WTC11 (cell line): ENCODE measurements around the gene KDM3B. TPM values are rescaled to one million over a fixed set of nuclear protein-coding genes. Genes with fewer than 3 reads are reported as not detected.

Experiments used
- ATAC-seq: fragments of 200-7000 bp; cut with Tn5 transposase; 2 replicates; pipeline ENCODE4 v1.10.0; 2021; ENCODE audit warnings: mild to moderate bottlenecking, moderate library complexity
- CTCF ChIA-PET: fragments of 300-600 bp; sonication (Branson Sonifier 250); formaldehyde crosslinking; loops from one replicate; lab custom pipeline; 2021; ENCODE audit warnings: antibody characterized with exemption; lab: Charles Lee
- POLR2A ChIA-PET: fragments of 350-600 bp; sonication (Branson Sonifier 250); formaldehyde crosslinking; loops from one replicate; lab custom pipeline; 2021; ENCODE audit warnings: antibody characterized with exemption; lab: Charles Lee
- DNase-seq: peaks from one replicate; pipeline ENCODE4 v3.0.0; 2021; ENCODE audit warnings: low spot score
- H3K27ac Mint-ChIP-seq: 2 replicates; pipeline ENCODE4 v1.8.0; 2021; ENCODE audit warnings: mixed read lengths
- H3K27me3 Mint-ChIP-seq: 2 replicates; pipeline ENCODE4 v1.8.0; 2021; ENCODE audit warnings: low read depth, mild to moderate bottlenecking, moderate library complexity, mixed read lengths
- H3K36me3 Mint-ChIP-seq: 2 replicates; pipeline ENCODE4 v1.8.0; 2021; ENCODE audit warnings: mixed read lengths
- H3K4me1 Mint-ChIP-seq: 2 replicates; pipeline ENCODE4 v1.8.0; 2022; ENCODE audit warnings: mixed read lengths
- H3K4me3 Mint-ChIP-seq: 2 replicates; pipeline ENCODE4 v1.8.0; 2021; ENCODE audit warnings: mild to moderate bottlenecking, moderate library complexity, mixed read lengths
- H3K9me3 Mint-ChIP-seq: 2 replicates; pipeline ENCODE4 v1.8.0; 2021; ENCODE audit warnings: mixed read lengths
- AFF4 ChIP-seq: sonication (generic); formaldehyde crosslinking; IDR thresholded peaks from 2 replicates; pipeline ENCODE4 v1.8.1; 2023; ENCODE audit warnings: mild to moderate bottlenecking, missing genetic modification reagents, borderline replicate concordance
- ATF3 ChIP-seq: sonication (generic); formaldehyde crosslinking; conservative IDR thresholded peaks from 2 replicates; pipeline ENCODE4 v1.8.1; 2022; ENCODE audit warnings: mild to moderate bottlenecking, missing genetic modification reagents
- CBFB ChIP-seq: sonication (generic); formaldehyde crosslinking; IDR thresholded peaks from 2 replicates; pipeline ENCODE4 v1.8.1; 2022; ENCODE audit warnings: mild to moderate bottlenecking, low read depth, missing genetic modification reagents
- E2F4 ChIP-seq: sonication (generic); formaldehyde crosslinking; IDR thresholded peaks from 2 replicates; pipeline ENCODE4 v1.8.1; 2022; ENCODE audit warnings: low read depth, mild to moderate bottlenecking, moderate library complexity, missing genetic modification reagents, borderline replicate concordance
- GTF2I ChIP-seq: fragments of 250-450 bp; sonication (Bioruptor Pico); conservative IDR thresholded peaks from 2 replicates; pipeline ENCODE4 v1.4.0; 2021; ENCODE audit warnings: mild to moderate bottlenecking
- HMGA2 ChIP-seq: fragments of 250-450 bp; sonication (Bioruptor Pico); IDR thresholded peaks from 2 replicates; pipeline ENCODE4 v1.4.0; 2021; ENCODE audit warnings: mild to moderate bottlenecking, moderate library complexity
- IRF1 ChIP-seq: sonication (generic); formaldehyde crosslinking; IDR thresholded peaks from 2 replicates; pipeline ENCODE4 v1.8.0; 2023; ENCODE audit warnings: missing genetic modification reagents
- JUN ChIP-seq: sonication (generic); formaldehyde crosslinking; IDR thresholded peaks from 2 replicates; pipeline ENCODE4 v1.8.0; 2023; ENCODE audit warnings: mild to moderate bottlenecking, missing genetic modification reagents
- MAX ChIP-seq: sonication (generic); formaldehyde crosslinking; IDR thresholded peaks from 2 replicates; pipeline ENCODE4 v1.8.0; 2022; ENCODE audit warnings: mild to moderate bottlenecking, missing genetic modification reagents
- NFATC4 ChIP-seq: fragments of 250-450 bp; sonication (Bioruptor Pico); IDR thresholded peaks from 2 replicates; pipeline ENCODE4 v1.9.0; 2021; ENCODE audit warnings: mild to moderate bottlenecking
- NR3C1 ChIP-seq: sonication (generic); formaldehyde crosslinking; conservative IDR thresholded peaks from 2 replicates; pipeline ENCODE4 v1.8.1; 2023; ENCODE audit warnings: low read depth, mild to moderate bottlenecking, missing genetic modification reagents
- OVOL2 ChIP-seq: fragments of 250-450 bp; sonication (Bioruptor Pico); IDR thresholded peaks from 2 replicates; pipeline ENCODE4 v1.9.0; 2021; ENCODE audit warnings: mild to moderate bottlenecking, borderline replicate concordance
- RELA ChIP-seq: sonication (generic); formaldehyde crosslinking; IDR thresholded peaks from 2 replicates; pipeline ENCODE4 v1.8.1; 2022; ENCODE audit warnings: missing genetic modification reagents, mild to moderate bottlenecking, borderline replicate concordance
- TEAD1 ChIP-seq: sonication (generic); formaldehyde crosslinking; IDR thresholded peaks from 2 replicates; pipeline ENCODE4 v1.8.0; 2022; ENCODE audit warnings: mild to moderate bottlenecking, missing genetic modification reagents
- ZNF138 ChIP-seq: sonication (generic); formaldehyde crosslinking; conservative IDR thresholded peaks from 2 replicates; pipeline ENCODE4 v1.8.1; 2022; ENCODE audit warnings: mild to moderate bottlenecking, moderate library complexity, missing genetic modification reagents
- ZNF219 ChIP-seq: sonication (generic); formaldehyde crosslinking; IDR thresholded peaks from 2 replicates; pipeline ENCODE4 v1.8.0; 2023; ENCODE audit warnings: missing genetic modification reagents, mild to moderate bottlenecking, borderline replicate concordance
- ZNF263 ChIP-seq: sonication (generic); formaldehyde crosslinking; IDR thresholded peaks from 2 replicates; pipeline ENCODE4 v1.8.1; 2022; ENCODE audit warnings: low read depth, mild to moderate bottlenecking, moderate library complexity, missing genetic modification reagents
- total RNA-seq: library from RNA; stranded (reverse); gene quantifications from 3 replicates; pipeline ENCODE4 v1.2.3, GENCODE V29; 2021
- TF ChIP-seq, protein P1 (sequence below): sonication (generic); formaldehyde crosslinking; IDR thresholded peaks from 2 replicates; pipeline ENCODE4 v1.8.1; 2023; ENCODE audit warnings: mild to moderate bottlenecking, moderate library complexity, missing genetic modification reagents
- TF ChIP-seq, protein P2 (sequence below): sonication (generic); formaldehyde crosslinking; IDR thresholded peaks from 2 replicates; pipeline ENCODE4 v1.8.0; 2022; ENCODE audit warnings: mild to moderate bottlenecking, missing genetic modification reagents
- TF ChIP-seq, protein P3 (sequence below): sonication (generic); formaldehyde crosslinking; IDR thresholded peaks from 2 replicates; pipeline ENCODE4 v1.8.0; 2022; ENCODE audit warnings: mild to moderate bottlenecking, missing genetic modification reagents
- TF ChIP-seq, protein P4 (sequence below): sonication (generic); formaldehyde crosslinking; IDR thresholded peaks from 2 replicates; pipeline ENCODE4 v1.8.0; 2022; ENCODE audit warnings: mild to moderate bottlenecking, missing genetic modification reagents

Gene KDM3B
- total RNA-seq, 1 experiment from 2014 or later = 87.9 TPM

DNA sequence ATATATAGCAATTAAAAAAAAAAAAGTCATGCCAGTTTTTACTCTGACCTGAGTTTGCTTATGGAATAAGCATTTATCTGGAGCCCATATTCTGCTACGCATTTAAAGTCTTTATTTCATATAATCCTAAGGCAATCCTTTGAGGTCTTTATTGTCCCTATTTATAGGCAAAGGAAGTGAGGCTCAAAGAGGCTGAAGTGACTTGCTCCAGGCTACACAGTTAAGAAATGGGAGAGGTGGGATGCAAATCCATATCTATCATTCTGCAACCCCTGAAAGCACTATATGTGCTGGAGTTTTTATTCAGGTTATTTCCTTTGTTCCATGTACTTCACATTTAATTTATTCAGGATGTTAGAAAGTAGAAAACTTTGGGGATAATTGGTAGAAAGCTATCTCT is 12.1 kb downstream of the KDM3B start (continued):
- TF ChIP-seq, protein P1, sequence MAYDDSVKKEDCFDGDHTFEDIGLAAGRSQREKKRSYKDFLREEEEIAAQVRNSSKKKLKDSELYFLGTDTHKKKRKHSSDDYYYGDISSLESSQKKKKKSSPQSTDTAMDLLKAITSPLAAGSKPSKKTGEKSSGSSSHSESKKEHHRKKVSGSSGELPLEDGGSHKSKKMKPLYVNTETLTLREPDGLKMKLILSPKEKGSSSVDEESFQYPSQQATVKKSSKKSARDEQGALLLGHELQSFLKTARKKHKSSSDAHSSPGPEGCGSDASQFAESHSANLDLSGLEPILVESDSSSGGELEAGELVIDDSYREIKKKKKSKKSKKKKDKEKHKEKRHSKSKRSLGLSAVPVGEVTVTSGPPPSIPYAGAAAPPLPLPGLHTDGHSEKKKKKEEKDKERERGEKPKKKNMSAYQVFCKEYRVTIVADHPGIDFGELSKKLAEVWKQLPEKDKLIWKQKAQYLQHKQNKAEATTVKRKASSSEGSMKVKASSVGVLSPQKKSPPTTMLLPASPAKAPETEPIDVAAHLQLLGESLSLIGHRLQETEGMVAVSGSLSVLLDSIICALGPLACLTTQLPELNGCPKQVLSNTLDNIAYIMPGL (CRISPR knock-in tag) = no peak
- TF ChIP-seq HMGA2 (CRISPR knock-in tag) = no peak
- no peak for TF ChIP-seq IRF1 (CRISPR knock-in tag)
- TF ChIP-seq RELA (CRISPR knock-in tag) = no peak
- no peak for TF ChIP-seq NFATC4 (CRISPR knock-in tag)

DNA sequence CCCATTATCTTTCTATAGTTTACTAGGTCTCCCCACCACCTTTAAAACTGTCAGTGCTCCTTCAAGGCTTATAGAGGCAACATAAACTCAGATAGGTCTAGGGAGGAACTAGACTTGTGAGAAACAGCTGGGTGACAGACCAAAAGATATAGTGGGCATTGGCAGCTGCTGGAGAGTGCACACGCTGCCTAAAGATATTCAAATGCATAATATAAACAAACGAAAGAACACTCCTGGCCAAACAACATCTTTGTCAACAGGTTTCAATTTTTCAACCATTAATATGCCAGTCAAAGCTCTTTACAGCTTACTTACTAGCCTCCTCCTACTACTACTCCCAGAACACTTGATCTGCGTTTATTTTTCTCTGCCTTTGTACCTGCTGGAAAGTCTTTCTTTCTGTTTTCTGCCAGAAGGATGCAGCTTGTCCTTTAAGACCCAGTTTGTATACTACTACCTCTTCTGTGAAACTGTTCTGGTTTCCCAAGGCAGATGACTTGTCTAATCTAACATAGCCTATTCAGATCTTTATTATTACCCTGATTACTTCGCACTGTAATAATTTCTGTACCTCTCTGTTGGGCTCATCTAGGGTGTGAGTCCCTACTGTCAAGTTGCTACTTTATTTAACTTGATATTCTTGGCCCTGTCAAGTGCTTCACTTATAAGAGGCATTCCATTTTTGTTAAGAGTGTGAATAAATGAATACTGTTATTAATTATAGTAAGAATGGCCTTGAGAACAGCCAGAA is 14.3 kb downstream of the KDM3B start:
- Mint-ChIP-seq H3K36me3 (no peaks in the 10 kb centered on the region), H3K4me3 (no peak overlapping the region), H3K4me1 (peaks cover 5% of the 10 kb centered on the region), H3K9me3 (no peaks in the 10 kb centered on the region), H3K27ac (no peak overlapping the region; the same call in 1 of the 2 replicates), H3K27me3 (no peaks in the 10 kb centered on the region)
- DNase-seq = no peak
- POLR2A ChIA-PET = no interaction called here
- CTCF ChIA-PET = interaction anchor here (0.6 to 7.7 kb wide), 2 partner anchors 13 to 141 kb away, joined by 3 to 69 read pairs; partner anchors contain the start of gene KDM3B
- no peak for ATAC-seq
- TF ChIP-seq AFF4 (CRISPR knock-in tag) (no peak), TEAD1 (no peak), GTF2I (no peak), CBFB (CRISPR knock-in tag) (no peak), ZNF138 (CRISPR knock-in tag) (no peak), MAX (CRISPR knock-in tag) (no peak), ZNF263 (no peak), OVOL2 (CRISPR knock-in tag) (no peak), E2F4 (CRISPR knock-in tag) (no peak), JUN (CRISPR knock-in tag) (no peak), ATF3 (CRISPR knock-in tag) (no peak), NR3C1 (CRISPR knock-in tag) (no peak), ZNF219 (no peak)
- TF ChIP-seq, protein P1 (CRISPR knock-in tag) = no peak
- TF ChIP-seq, protein P2, sequence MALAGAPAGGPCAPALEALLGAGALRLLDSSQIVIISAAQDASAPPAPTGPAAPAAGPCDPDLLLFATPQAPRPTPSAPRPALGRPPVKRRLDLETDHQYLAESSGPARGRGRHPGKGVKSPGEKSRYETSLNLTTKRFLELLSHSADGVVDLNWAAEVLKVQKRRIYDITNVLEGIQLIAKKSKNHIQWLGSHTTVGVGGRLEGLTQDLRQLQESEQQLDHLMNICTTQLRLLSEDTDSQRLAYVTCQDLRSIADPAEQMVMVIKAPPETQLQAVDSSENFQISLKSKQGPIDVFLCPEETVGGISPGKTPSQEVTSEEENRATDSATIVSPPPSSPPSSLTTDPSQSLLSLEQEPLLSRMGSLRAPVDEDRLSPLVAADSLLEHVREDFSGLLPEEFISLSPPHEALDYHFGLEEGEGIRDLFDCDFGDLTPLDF = no peak
- TF ChIP-seq, protein P3, sequence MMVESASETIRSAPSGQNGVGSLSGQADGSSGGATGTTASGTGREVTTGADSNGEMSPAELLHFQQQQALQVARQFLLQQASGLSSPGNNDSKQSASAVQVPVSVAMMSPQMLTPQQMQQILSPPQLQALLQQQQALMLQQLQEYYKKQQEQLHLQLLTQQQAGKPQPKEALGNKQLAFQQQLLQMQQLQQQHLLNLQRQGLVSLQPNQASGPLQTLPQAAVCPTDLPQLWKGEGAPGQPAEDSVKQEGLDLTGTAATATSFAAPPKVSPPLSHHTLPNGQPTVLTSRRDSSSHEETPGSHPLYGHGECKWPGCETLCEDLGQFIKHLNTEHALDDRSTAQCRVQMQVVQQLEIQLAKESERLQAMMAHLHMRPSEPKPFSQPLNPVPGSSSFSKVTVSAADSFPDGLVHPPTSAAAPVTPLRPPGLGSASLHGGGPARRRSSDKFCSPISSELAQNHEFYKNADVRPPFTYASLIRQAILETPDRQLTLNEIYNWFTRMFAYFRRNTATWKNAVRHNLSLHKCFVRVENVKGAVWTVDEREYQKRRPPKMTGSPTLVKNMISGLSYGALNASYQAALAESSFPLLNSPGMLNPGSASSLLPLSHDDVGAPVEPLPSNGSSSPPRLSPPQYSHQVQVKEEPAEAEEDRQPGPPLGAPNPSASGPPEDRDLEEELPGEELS (CRISPR knock-in tag) = no peak
- TF ChIP-seq, protein P4, sequence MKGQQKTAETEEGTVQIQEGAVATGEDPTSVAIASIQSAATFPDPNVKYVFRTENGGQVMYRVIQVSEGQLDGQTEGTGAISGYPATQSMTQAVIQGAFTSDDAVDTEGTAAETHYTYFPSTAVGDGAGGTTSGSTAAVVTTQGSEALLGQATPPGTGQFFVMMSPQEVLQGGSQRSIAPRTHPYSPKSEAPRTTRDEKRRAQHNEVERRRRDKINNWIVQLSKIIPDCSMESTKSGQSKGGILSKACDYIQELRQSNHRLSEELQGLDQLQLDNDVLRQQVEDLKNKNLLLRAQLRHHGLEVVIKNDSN (CRISPR knock-in tag) = no peak
